Naive B cell (primary cell): ENCODE measurements around the gene IGSF8. TPM values are rescaled to one million over a fixed set of nuclear protein-coding genes. Genes with fewer than 3 reads are reported as not detected.
A peak's percentile ranks its signal among the peaks of the same experiment; 100 is the strongest.

Experiments
- ATAC-seq, 2 donors: fragments of 150-1000 bp; cut with Tn5 transposase; 2 replicates each; pipeline ENCODE4 v1.10.0; 2021; ENCODE audit warnings: low read depth in 2 of 2, mild to moderate bottlenecking in 2 of 2, moderate library complexity in 2 of 2
- DNase-seq: peaks from one replicate; pipeline ENCODE4 v3.0.0; 2022
- H3K27ac Mint-ChIP-seq, 6 donors: one replicate each; pipeline ENCODE4 v1.8.0; 2020 to 2022; ENCODE audit warnings: mild to moderate bottlenecking in 6 of 6, mixed read lengths in 6 of 6, moderate library complexity in 5 of 6, inconsistent platforms in 2 of 6
- H3K27me3 Mint-ChIP-seq, 3 donors: one replicate each; pipeline ENCODE4 v1.8.0; 2021 to 2022; ENCODE audit warnings: mixed read lengths in 3 of 3, mild to moderate bottlenecking in 1 of 3
- H3K36me3 Mint-ChIP-seq, 2 donors: one replicate each; pipeline ENCODE4 v1.8.0; 2020 to 2022; ENCODE audit warnings: mixed read lengths in 2 of 2, inconsistent platforms in 1 of 2, mild to moderate bottlenecking in 1 of 2
- H3K4me1 Mint-ChIP-seq, 3 donors: one replicate each; pipeline ENCODE4 v1.8.0; 2020 to 2022; ENCODE audit warnings: mixed read lengths in 3 of 3, inconsistent platforms in 1 of 3, mild to moderate bottlenecking in 1 of 3, moderate library complexity in 1 of 3
- H3K4me3 Mint-ChIP-seq, 8 donors: one replicate each; pipeline ENCODE4 v1.8.0; 2020 to 2022; ENCODE audit warnings: mild to moderate bottlenecking in 8 of 8, mixed read lengths in 8 of 8, moderate library complexity in 8 of 8, inconsistent platforms in 2 of 8
- H3K9me3 Mint-ChIP-seq, 7 donors: one replicate each; pipeline ENCODE4 v1.8.0; 2020 to 2022; ENCODE audit warnings: mixed read lengths in 7 of 7, mild to moderate bottlenecking in 5 of 7, inconsistent platforms in 2 of 7, moderate library complexity in 1 of 7
- polyA plus RNA-seq, 6 donors: library from polyadenylated mRNA; unstranded; fragments of 300-500 nt; fragmentation: Illumina TruSeq; gene quantifications; one replicate each; pipeline ENCODE4 v1.2.3, GENCODE V29; 2021; ENCODE audit warnings: low read depth in 6 of 6

Gene IGSF8, protein sequence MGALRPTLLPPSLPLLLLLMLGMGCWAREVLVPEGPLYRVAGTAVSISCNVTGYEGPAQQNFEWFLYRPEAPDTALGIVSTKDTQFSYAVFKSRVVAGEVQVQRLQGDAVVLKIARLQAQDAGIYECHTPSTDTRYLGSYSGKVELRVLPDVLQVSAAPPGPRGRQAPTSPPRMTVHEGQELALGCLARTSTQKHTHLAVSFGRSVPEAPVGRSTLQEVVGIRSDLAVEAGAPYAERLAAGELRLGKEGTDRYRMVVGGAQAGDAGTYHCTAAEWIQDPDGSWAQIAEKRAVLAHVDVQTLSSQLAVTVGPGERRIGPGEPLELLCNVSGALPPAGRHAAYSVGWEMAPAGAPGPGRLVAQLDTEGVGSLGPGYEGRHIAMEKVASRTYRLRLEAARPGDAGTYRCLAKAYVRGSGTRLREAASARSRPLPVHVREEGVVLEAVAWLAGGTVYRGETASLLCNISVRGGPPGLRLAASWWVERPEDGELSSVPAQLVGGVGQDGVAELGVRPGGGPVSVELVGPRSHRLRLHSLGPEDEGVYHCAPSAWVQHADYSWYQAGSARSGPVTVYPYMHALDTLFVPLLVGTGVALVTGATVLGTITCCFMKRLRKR
- polyA plus RNA-seq, result 10 to 100 TPM; 33.6 to 53.1 (median 47.7) TPM

DNA sequence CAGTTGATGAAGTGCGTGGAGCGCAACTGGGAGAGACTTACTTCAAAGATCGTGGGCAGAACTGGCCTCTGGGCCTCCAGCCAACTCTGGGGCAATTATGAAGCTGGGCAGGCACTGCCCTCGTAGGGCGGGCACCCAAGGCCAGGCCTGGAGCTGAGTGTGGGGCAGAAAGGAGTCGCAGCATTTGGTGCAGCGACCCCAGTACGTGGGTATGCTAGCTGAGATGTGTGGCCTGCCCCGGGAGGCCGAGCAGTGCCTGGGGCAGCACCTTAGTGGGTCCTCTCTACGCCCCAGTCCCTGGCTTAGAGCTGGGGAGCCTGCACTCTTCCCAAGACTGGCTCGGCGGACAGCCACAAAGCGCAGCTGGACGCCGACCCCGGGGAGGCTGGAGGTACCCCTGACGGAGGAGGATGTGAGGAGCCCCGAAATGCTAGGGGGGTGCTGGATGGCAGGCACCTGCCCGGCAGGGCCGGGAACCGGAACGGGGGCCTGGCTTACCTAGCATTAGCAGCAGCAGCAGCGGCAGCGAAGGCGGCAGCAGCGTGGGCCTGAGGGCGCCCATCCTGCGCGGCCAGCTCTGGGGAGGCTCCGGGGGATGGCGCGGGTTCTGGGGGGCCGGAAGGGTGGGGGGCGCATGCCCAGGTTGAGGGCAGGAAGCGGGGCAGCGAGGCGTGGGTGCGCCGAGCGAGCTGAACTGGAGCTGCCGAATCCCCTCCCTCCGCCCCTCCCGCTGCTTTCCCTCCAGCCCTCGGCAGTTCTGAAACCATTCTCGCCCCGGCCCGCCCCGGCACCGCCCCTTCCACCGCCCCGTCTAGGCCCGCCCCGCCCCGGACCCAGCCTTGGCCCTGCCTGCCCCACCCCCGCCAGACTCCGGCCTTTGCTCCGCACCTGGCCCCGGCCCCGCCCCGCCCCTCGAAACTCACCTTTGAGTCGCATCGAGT, at the start of gene IGSF8:
TSS of gene IGSF8 (minus strand) at position 709 of the 941 bp plus-strand sequence. CDS start at position 562, 147 bp downstream.
- Mint-ChIP-seq H3K27ac (peak within 1 kb of the TSS; percentile 88 to 99 (median 95)), H3K9me3 (no peaks in the 10 kb centered on the region), H3K4me3 (peak within 1 kb of the TSS; percentile 84 to 96 (median 90)), H3K4me1 (peaks cover 44 to 64% (median 48%) of the 10 kb centered on the region in 3 donors), H3K27me3 (no peaks in the 10 kb centered on the region), H3K36me3 (no peaks in the 10 kb centered on the region)
- DNase-seq (peak; percentile 85), ATAC-seq (peak; percentile 59 to 64)

- DNase-seq (no peak), ATAC-seq (no peak)
- H3K27me3 Mint-ChIP-seq, result peaks cover 5 to 24% (median 19%) of the 10 kb centered on the region in 3 donors
- H3K9me3 Mint-ChIP-seq, result no peaks in the 10 kb centered on the region
- peak overlapping the region in 1 of 8 donors; percentile 49 for H3K4me3 Mint-ChIP-seq
- H3K36me3 Mint-ChIP-seq, result no peaks in the 10 kb centered on the region
- peak overlapping the region in 3 of 6 donors; percentile 10 to 25 (median 12) for H3K27ac Mint-ChIP-seq
- H3K4me1 Mint-ChIP-seq, result peaks cover 0 to 4% (median 3%) of the 10 kb centered on the region in 3 donors
Measured at GRCh38 chr1:160148121-160148520, 49.7 kb upstream of the IGSF8 start.

DNA sequence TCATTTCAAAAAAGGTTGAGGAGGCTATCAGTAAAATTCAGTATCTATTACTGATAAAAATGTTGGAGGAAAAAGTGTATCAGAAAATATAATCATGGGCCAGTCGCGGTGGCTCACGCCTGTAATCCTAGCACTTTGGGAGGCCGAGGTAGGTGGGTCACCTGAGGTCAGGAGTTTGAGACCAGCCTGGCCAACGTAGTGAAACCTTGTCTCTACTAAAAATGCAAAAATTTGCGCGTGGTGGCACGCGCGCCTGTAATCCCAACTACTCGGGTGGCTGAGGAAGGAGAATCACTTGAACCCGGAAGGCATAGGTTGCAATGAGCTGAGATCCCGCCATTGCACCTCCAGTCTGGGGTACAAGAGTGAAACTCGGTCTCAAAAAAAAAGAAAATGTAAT, 47.7 kb upstream of the IGSF8 start:
- H3K4me3 Mint-ChIP-seq, result no peak overlapping the region
- peaks cover 0 to 4% (median 3%) of the 10 kb centered on the region in 3 donors for H3K4me1 Mint-ChIP-seq
- H3K36me3 Mint-ChIP-seq, result no peaks in the 10 kb centered on the region
- no peak overlapping the region for H3K27ac Mint-ChIP-seq
- H3K27me3 Mint-ChIP-seq, result peaks cover 9 to 35% (median 30%) of the 10 kb centered on the region in 3 donors
- DNase-seq (no peak), ATAC-seq (no peak)
- no peaks in the 10 kb centered on the region for H3K9me3 Mint-ChIP-seq

- Mint-ChIP-seq H3K27ac (peak overlapping the region in 2 of 6 donors; percentile 3 to 89), H3K4me3 (no peak overlapping the region), H3K9me3 (no peaks in the 10 kb centered on the region), H3K36me3 (no peaks in the 10 kb centered on the region), H3K4me1 (peaks cover 0 to 4% (median 3%) of the 10 kb centered on the region in 3 donors), H3K27me3 (peaks cover 9 to 42% (median 39%) of the 10 kb centered on the region in 3 donors)
- ATAC-seq, result no peak
- DNase-seq, result no peak
Measured at GRCh38 chr1:160144921-160145320, 46.5 kb upstream of the IGSF8 start.

- no peaks in the 10 kb centered on the region for H3K9me3 Mint-ChIP-seq
- no peaks in the 10 kb centered on the region for H3K36me3 Mint-ChIP-seq
- DNase-seq, result no peak
- peaks cover 9 to 46% (median 45%) of the 10 kb centered on the region in 3 donors for H3K27me3 Mint-ChIP-seq
- peaks cover 0 to 4% (median 3%) of the 10 kb centered on the region in 3 donors for H3K4me1 Mint-ChIP-seq
- ATAC-seq, result no peak
- H3K27ac Mint-ChIP-seq, result no peak overlapping the region
- H3K4me3 Mint-ChIP-seq, result no peak overlapping the region
Measured at GRCh38 chr1:160143695-160144094, 45.3 kb upstream of the IGSF8 start.

- ATAC-seq (no peak), DNase-seq (no peak)
- no peaks in the 10 kb centered on the region for H3K36me3 Mint-ChIP-seq
- no peak overlapping the region for H3K4me3 Mint-ChIP-seq
- H3K27ac Mint-ChIP-seq, result peak overlapping the region in 2 of 6 donors; percentile 6 to 62
- H3K4me1 Mint-ChIP-seq, result no peaks in the 10 kb centered on the region
- H3K27me3 Mint-ChIP-seq, result peaks cover 17 to 55% (median 54%) of the 10 kb centered on the region in 3 donors
- H3K9me3 Mint-ChIP-seq, result no peaks in the 10 kb centered on the region
Measured at GRCh38 chr1:160139840-160140239, 41.4 kb upstream of the IGSF8 start.

DNA sequence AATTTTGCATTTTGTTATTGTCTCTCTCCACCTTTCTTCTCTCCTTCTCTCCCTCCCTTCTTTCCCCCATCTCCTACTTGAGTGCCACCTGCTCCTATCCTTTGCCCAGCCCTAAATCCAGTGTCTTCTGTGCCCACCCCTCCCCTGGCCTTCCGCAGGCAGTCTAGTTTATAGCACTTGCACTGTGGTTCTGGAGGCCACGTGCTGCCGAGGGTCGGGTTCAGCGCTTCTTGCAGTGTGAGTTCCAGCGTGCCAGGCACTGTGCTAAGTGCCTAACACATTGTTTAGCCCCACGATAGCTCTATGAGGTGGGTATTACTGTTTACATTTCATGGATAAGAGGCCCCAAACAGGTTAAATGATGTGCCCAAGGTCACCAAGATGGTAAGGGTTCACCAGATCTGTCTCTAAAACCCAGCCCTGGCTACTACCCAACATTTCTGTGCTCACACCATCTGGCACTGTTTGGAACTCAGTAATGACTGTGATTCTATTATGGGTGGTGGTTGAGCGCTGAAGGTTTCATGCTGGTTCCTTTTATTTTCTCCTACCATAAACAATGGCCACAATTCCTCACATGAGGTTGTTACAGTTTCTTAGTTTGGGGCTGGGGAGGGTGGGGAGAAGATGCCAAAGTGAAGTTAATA, 38.9 kb upstream of the IGSF8 start:
- H3K27me3 Mint-ChIP-seq, result peaks cover 13 to 67% (median 50%) of the 10 kb centered on the region in 3 donors
- no peaks in the 10 kb centered on the region for H3K9me3 Mint-ChIP-seq
- no peaks in the 10 kb centered on the region for H3K4me1 Mint-ChIP-seq
- DNase-seq (no peak), ATAC-seq (no peak)
- peak overlapping the region in 1 of 6 donors; percentile 56 for H3K27ac Mint-ChIP-seq
- H3K36me3 Mint-ChIP-seq, result no peaks in the 10 kb centered on the region
- H3K4me3 Mint-ChIP-seq, result no peak overlapping the region

- H3K4me3 Mint-ChIP-seq, result no peak overlapping the region
- no peak for DNase-seq
- H3K27me3 Mint-ChIP-seq, result peaks cover 18 to 67% (median 50%) of the 10 kb centered on the region in 3 donors
- H3K9me3 Mint-ChIP-seq, result no peaks in the 10 kb centered on the region
- no peaks in the 10 kb centered on the region for H3K4me1 Mint-ChIP-seq
- no peak for ATAC-seq
- H3K36me3 Mint-ChIP-seq, result no peaks in the 10 kb centered on the region
- H3K27ac Mint-ChIP-seq, result no peak overlapping the region
Measured at GRCh38 chr1:160136926-160137200, 38.4 kb upstream of the IGSF8 start.

DNA sequence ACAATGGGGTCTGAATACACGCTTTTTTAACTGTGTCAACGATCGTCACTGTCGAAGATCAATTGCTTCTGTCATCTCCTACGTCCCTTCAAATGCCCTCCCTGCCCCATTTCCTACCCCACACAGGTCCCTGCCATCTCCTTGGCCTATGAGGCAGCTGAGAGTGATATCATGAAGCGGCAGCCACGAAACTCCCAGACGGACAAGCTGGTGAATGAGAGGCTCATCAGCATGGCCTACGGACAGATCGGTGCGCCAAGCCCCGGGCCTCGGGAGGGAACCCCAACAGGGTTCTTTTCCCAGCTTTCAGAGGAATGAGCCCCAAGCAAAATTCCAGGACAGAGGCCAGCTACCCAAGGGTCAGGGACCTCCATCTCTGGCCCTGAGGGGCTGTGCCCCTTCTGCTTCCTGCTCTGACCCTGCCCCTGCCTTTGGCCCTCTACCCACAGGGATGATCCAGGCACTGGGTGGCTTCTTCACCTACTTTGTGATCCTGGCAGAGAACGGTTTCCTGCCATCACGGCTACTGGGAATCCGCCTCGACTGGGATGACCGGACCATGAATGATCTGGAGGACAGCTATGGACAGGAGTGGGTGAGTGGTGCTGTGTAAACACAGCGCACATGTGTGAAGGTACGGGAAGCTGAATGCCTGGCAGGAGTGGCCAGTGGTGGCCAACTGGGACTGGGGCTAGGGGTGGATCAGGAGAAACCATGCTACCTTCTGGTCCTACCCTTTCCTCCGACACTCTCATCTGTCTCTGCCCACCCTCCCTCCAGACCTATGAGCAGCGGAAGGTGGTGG, 37.9 kb upstream of the IGSF8 start:
- Mint-ChIP-seq H3K27me3 (peaks cover 20 to 64% (median 50%) of the 10 kb centered on the region in 3 donors), H3K4me1 (no peaks in the 10 kb centered on the region), H3K4me3 (no peak overlapping the region), H3K9me3 (no peaks in the 10 kb centered on the region), H3K36me3 (no peaks in the 10 kb centered on the region), H3K27ac (no peak overlapping the region)
- no peak for DNase-seq
- no peak for ATAC-seq

DNA sequence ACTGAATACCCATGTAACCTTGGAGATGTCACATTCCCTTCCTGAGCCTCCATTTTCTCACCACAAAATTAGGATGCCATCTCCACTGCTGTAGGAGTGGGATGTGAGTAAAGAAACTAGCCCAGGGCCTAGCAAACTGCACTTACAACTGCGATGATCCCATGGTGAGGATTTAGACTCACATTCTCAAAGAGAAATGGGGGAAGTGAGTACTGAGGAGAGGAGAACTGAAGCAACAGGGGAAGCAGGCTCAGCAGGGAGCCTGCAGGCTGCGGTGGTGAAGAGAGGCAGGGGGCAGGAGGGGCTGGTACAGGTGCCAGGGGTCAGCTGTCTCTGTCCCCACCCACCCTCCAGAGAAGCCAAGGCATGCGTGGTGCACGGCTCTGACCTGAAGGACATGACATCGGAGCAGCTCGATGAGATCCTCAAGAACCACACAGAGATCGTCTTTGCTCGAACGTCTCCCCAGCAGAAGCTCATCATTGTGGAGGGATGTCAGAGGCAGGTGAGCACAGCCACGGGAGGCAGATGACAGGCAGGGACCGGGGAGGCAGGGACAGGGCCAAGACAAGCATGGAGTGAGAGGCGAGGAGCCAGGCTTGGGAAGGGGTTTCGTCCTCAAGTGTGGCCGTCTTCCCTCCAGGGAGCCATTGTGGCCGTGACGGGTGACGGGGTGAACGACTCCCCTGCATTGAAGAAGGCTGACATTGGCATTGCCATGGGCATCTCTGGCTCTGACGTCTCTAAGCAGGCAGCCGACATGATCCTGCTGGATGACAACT, 36.6 kb upstream of the IGSF8 start:
- ATAC-seq, result no peak
- no peak for DNase-seq

GRCh38 chr1:160133990-160134770, 35.8 kb upstream of the IGSF8 start:
- no peak overlapping the region for H3K4me3 Mint-ChIP-seq
- H3K9me3 Mint-ChIP-seq, result no peaks in the 10 kb centered on the region
- H3K36me3 Mint-ChIP-seq, result no peaks in the 10 kb centered on the region
- peaks cover 30 to 66% (median 54%) of the 10 kb centered on the region in 3 donors for H3K27me3 Mint-ChIP-seq
- ATAC-seq (no peak), DNase-seq (no peak)
- H3K4me1 Mint-ChIP-seq, result peaks cover 0 to 3% (median 0%) of the 10 kb centered on the region in 3 donors
- no peak overlapping the region for H3K27ac Mint-ChIP-seq

More for the DNA sequence above, 36.6 kb upstream of the IGSF8 start:
- H3K36me3 Mint-ChIP-seq, result no peaks in the 10 kb centered on the region
- peaks cover 0 to 3% (median 0%) of the 10 kb centered on the region in 3 donors for H3K4me1 Mint-ChIP-seq
- H3K4me3 Mint-ChIP-seq, result no peak overlapping the region
- H3K27me3 Mint-ChIP-seq, result peaks cover 30 to 64% (median 52%) of the 10 kb centered on the region in 3 donors
- H3K9me3 Mint-ChIP-seq, result no peaks in the 10 kb centered on the region
- H3K27ac Mint-ChIP-seq, result peak overlapping the region in 1 of 6 donors; percentile 30
